NCI-H345 treated with DMSO at 0.1 percent for 48 hours (cell line): ENCODE results near the gene RAF1.

ENCODE experiments used
- DNase-seq: peaks from one replicate; lab custom pipeline; 2025; ENCODE audit not compliant: unreplicated experiment; lab: John Stamatoyannopoulos, UW

Gene RAF1

DNA sequence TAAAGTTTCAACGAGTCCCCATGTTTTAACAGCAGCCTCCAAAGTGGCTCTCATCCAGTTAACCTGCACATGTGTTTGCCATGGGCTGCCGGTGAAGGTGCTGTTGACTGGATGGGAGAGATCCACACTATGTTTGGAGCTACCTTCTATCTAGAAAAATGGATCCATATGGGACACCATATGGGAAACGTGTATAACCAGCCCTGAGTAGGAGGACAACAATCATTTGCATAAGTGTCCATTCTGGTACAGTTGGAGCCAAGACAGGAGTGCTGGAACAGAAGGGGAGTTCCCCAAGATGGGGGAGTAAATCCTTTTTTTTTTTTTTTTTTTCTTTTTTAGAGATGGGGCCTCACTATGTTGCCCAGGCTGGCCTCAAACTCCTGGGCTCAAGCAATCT lies 70.4 kb downstream of the RAF1 start:
- no peak for DNase-seq

- no peak for DNase-seq
These were observed 71.8 kb downstream of the RAF1 start for GRCh38 chr3:12591997-12592715.

DNA sequence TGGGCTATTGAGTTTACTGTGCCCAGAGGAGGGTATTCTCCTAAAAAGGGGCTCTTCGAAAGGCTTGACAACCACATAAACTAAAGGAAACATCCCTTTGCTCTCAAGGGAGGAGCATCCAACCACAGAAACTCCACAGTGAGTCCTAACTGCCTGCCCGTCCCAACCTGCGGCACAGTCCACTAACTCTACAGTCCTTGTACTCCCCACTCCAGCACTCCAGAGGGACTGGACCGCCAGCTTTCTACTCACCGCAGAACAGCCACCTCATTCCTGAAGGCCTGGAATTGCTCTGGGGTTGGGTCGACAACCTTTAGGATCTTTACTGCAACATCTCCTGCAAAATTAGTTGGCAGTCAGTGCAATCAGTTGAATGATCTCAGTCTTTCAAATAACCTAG lies 72.5 kb downstream of the RAF1 start:
- no peak for DNase-seq

- no peak for DNase-seq
These were observed 73.8 kb downstream of the RAF1 start for GRCh38 chr3:12590096-12590495.

DNA sequence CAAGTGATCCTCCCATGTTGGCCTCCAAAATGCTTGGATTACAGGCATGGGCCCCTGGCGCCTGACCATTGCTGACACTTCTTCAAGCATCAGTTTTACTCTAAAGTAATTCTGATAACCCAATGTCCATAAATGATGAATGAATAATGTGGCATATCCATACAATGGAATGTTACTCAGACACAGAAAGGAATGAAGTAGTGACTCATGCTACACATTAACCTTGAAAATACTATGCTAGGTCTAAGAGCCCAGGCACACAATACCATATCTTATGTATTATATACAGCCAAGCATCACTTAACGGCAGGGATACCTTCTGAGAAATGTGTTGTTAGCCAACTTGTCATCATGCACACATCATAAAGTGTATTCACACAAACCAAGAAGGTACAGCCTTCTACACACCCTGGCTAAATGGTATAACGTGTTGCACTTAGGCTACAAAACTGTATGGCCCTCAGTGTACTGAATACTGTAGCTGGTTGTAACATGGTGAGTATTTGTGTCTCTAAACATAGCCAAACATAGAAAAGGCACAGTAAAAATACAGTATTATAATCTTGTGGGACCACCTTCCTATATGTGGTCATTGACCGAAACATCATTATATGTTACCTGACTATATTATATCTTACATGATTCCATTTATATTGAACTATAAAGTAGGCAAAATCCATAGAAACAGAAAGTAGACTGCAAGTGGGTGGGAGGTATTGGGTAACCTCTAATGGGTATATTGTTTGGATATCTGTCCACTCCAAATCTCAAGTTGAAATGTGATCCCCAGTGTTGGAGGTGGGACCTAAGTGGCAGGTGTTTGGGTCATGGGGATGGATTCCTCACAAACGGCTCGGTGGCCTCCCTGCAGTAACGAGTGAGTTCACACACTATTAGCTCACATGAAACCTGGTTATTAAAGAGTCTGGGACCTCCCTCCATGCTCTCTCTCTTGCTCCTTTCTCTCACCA lies 75.6 kb downstream of the RAF1 start:
- DNase-seq = peak; percentile 37

GRCh38 chr3:12586403-12586802 lies 77.5 kb downstream of the RAF1 start:
- DNase-seq = no peak

- no peak for DNase-seq
These were observed 77.9 kb downstream of the RAF1 start for GRCh38 chr3:12585970-12586369.

GRCh38 chr3:12585181-12585580 lies 78.7 kb downstream of the RAF1 start:
- DNase-seq = no peak

- DNase-seq = no peak
These were observed 79.8 kb downstream of the RAF1 start for GRCh38 chr3:12584083-12584482.

- DNase-seq = no peak
These were observed 80.6 kb downstream of the RAF1 start for GRCh38 chr3:12583280-12583679.

DNA sequence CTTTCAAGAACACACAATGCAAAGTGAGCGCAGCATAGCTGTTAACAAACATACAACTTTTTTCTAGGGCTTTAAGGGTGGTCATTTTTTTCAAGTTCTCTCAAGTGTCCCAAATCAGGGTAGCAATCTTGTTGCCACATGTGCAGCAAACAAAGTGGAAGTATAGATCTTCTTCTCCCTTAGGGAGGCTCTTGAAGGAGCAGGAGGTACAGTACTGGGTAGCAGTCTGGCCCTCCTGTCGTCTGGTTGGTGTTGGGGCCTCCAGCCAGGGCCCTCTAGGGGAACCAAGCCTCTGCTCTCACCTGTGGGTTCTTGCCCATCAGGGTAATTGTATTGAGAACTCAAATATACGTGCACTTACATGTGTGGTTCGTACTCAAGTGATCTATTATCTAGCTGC lies 81.2 kb downstream of the RAF1 start:
- no peak for DNase-seq

GRCh38 chr3:12579905-12580304 lies 84.0 kb downstream of the RAF1 start:
- no peak for DNase-seq

GRCh38 chr3:12579456-12579855 lies 84.5 kb downstream of the RAF1 start:
- DNase-seq = no peak

DNA sequence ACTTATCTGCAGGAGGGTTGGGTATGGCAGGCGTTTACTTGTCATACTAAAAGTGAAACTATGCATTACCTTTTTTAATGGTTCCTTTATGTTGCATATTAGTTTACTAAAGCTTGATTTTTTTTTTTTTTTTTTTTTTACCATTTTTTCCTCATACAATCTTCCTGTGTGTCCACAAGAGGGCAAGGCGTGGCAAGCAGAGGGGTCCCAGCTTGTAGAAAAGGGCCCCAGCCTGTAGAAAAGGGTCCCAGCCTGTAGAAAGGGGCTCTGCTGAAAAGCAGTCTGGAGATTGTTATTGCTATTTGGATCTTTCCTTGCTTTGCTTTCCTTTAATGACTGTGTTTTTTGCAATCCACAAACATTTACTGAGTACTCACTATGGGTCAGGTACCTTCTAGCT lies 85.2 kb downstream of the RAF1 start:
- no peak for DNase-seq

DNA sequence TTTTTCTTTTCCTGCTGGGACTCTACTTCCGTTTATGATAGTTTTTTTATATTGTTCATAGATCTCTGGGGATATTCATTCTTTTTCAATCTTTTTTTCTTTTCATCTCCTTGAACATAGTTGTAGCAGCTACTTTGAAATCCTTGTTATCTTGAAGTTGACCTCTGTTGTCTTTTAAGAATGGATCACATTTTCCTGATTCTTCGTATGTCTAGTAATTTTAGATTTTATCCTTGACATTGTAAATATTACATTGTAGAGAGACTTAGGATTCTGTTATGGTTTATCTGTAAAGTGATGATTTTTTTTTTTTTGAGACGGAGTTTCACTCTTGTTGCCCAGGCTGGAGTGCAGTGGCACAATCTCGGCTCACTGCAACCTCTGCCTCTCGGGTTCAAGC lies 86.5 kb downstream of the RAF1 start:
- no peak for DNase-seq

DNA sequence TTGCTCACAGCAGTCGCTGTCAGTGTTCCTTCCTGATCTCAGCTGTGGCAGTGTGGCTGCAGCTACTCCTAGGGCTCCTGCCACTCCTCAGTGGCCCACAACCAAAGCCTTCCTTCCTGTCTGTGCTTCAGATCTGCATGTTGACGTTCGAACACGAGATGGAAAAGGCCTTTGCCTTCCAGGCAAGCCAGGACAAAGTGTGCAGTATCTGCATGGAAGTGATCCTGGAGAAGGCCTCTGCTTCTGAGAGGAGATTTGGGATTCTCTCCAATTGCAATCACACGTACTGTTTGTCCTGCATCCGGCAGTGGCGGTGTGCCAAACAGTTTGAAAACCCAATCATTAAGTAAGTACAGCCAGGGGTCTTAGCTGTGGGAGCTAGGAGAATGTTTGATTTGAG lies 89.3 kb downstream of the RAF1 start:
- DNase-seq = no peak

GRCh38 chr3:12574131-12574530 lies 89.8 kb downstream of the RAF1 start:
- DNase-seq = no peak

DNA sequence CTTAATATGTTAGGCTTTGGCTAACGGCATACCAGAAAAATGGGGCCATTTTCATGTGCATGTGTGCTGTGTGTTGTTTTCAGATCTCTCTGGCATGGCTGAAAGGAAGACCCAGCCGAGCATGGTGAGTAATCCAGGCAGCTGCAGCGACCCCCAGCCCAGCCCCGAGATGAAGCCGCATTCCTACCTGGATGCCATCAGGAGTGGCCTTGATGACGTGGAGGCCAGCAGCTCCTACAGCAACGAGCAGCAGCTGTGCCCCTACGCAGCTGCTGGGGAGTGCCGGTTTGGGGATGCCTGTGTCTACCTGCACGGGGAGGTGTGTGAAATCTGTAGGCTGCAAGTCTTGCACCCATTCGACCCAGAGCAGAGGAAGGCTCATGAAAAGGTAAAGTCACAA lies 91.9 kb downstream of the RAF1 start:
- DNase-seq = no peak

GRCh38 chr3:12569836-12570235 lies 94.1 kb downstream of the RAF1 start:
- no peak for DNase-seq

DNA sequence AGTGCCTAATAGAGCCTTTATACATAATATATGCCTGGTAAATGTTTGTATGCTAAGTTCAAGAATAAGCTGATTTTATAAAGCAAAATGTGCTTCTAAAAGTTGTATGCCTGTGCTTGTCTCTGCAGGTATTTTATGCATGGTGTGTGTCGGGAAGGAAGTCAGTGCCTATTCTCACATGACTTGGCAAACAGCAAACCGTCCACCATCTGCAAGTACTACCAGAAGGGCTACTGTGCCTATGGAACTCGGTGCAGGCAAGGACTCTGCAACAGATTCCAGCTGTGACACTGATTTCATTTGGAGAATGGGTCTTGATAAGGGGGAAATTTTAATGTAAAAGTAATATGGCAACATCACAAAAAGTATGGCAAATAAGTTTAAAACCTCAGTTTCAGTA lies 95.2 kb downstream of the RAF1 start:
- no peak for DNase-seq

- no peak for DNase-seq
These were observed 96.9 kb downstream of the RAF1 start for GRCh38 chr3:12566976-12567375.

- DNase-seq = no peak
These were observed 101.5 kb downstream of the RAF1 start for GRCh38 chr3:12562451-12562850.
